GM23338 (cell line): Measurements from ENCODE around the gene ACTBL2. TPM values are rescaled to one million over a fixed set of nuclear protein-coding genes. Genes with fewer than 3 reads are reported as not detected.

Experiments used
- ATAC-seq: fragments of 200-7000 bp; cut with Tn5 transposase; 3 replicates; pipeline ENCODE4 v1.9.1; 2020
- DNase-seq: peaks from one replicate; pipeline ENCODE4 v3.0.0-alpha.2; 2015; ENCODE audit warnings: low spot score
- H2AFZ ChIP-seq: fragments of 200-600 bp; sonication (generic); 2 replicates; pipeline ENCODE4 v1.8.0; 2016; ENCODE audit warnings: antibody characterized with exemption, mild to moderate bottlenecking, moderate library complexity
- H3F3A ChIP-seq: fragments of 200-600 bp; sonication (generic); replicated peaks from 2 replicates; pipeline ENCODE4 v1.8.0; 2017; ENCODE audit warnings: antibody characterized with exemption, mixed run types, low read depth
- H3K27ac ChIP-seq: fragments of 200-600 bp; sonication (generic); 2 replicates; pipeline ENCODE4 v1.6.1; 2016; ENCODE audit warnings: low read depth
- H3K27me3 ChIP-seq: fragments of 200-600 bp; sonication (generic); 2 replicates; pipeline ENCODE4 v1.8.0; 2016; ENCODE audit warnings: mild to moderate bottlenecking, mixed run types, moderate library complexity; ENCODE audit not compliant: insufficient read depth
- H3K36me3 ChIP-seq: fragments of 200-600 bp; sonication (generic); 2 replicates; pipeline ENCODE4 v1.8.0; 2016; ENCODE audit warnings: mild to moderate bottlenecking; ENCODE audit not compliant: insufficient read depth
- H3K4me1 ChIP-seq: fragments of 200-600 bp; sonication (generic); 2 replicates; pipeline ENCODE4 v1.8.0; 2016; ENCODE audit warnings: mild to moderate bottlenecking, moderate library complexity; ENCODE audit not compliant: insufficient read depth
- H3K4me2 ChIP-seq: fragments of 200-600 bp; sonication (generic); 2 replicates; pipeline ENCODE4 v1.7.1; 2017; ENCODE audit warnings: mixed run types
- H3K4me3 ChIP-seq: fragments of 200-600 bp; sonication (generic); 2 replicates; pipeline ENCODE4 v1.6.1; 2016; ENCODE audit warnings: mixed run types
- H3K79me2 ChIP-seq: fragments of 200-600 bp; sonication (generic); replicated peaks from 2 replicates; pipeline ENCODE4 v1.8.0; 2017; ENCODE audit warnings: mild to moderate bottlenecking; ENCODE audit not compliant: insufficient read depth
- H3K9me2 ChIP-seq: fragments of 200-600 bp; sonication (generic); 2 replicates; pipeline ENCODE4 v1.8.0; 2017; ENCODE audit not compliant: insufficient read depth
- H4K20me1 ChIP-seq: fragments of 200-600 bp; sonication (generic); replicated peaks from 2 replicates; pipeline ENCODE4 v1.8.0; 2017; ENCODE audit warnings: mild to moderate bottlenecking; ENCODE audit not compliant: insufficient read depth
- H3K27ac Mint-ChIP-seq: 2 replicates; pipeline ENCODE4 v1.8.0; 2020; ENCODE audit warnings: inconsistent platforms, mild to moderate bottlenecking, moderate library complexity, mixed read lengths
- H3K27me3 Mint-ChIP-seq: 3 replicates; pipeline ENCODE4 v1.8.0; 2022; ENCODE audit warnings: low read depth, mild to moderate bottlenecking, moderate library complexity, mixed read lengths, inconsistent platforms; ENCODE audit not compliant: insufficient read depth, poor library complexity
- H3K36me3 Mint-ChIP-seq: 3 replicates; pipeline ENCODE4 v1.8.0; 2021; ENCODE audit warnings: low read depth, mild to moderate bottlenecking, inconsistent platforms, moderate library complexity, mixed read lengths
- H3K4me1 Mint-ChIP-seq: 3 replicates; pipeline ENCODE4 v1.8.0; 2020; ENCODE audit warnings: mild to moderate bottlenecking, inconsistent platforms, mixed read lengths
- H3K4me3 Mint-ChIP-seq: 3 replicates; pipeline ENCODE4 v1.8.0; 2021; ENCODE audit warnings: moderate library complexity, mild to moderate bottlenecking, inconsistent platforms, mixed read lengths
- H3K9me3 Mint-ChIP-seq: 3 replicates; pipeline ENCODE4 v1.8.0; 2020; ENCODE audit warnings: moderate library complexity, mild to moderate bottlenecking, inconsistent platforms, mixed read lengths
- CREB1 ChIP-seq: fragments of 250-450 bp; sonication (Bioruptor Pico); IDR thresholded peaks from 2 replicates; pipeline ENCODE4 v1.5.0; 2020; ENCODE audit warnings: low read depth, mild to moderate bottlenecking, moderate library complexity
- JUNB ChIP-seq: IDR thresholded peaks from one replicate; pipeline ENCODE4 v1.6.1; 2016; ENCODE audit warnings: antibody characterized with exemption; ENCODE audit not compliant: unreplicated experiment
- REST ChIP-seq: IDR thresholded peaks from one replicate; pipeline ENCODE4 v1.6.1; 2018; ENCODE audit warnings: antibody characterized with exemption; ENCODE audit not compliant: unreplicated experiment
- ZNF462 ChIP-seq: fragments of 250-450 bp; sonication (Bioruptor Pico); IDR thresholded peaks from 2 replicates; pipeline ENCODE4 v1.5.0; 2020; ENCODE audit warnings: mild to moderate bottlenecking, moderate library complexity
- polyA plus RNA-seq: library from polyadenylated mRNA; unstranded; fragments of >200 nt; fragmentation: Nextera tagmentation; extraction: Ambion mirVana; gene quantifications from 2 replicates; pipeline ENCODE4 v1.2.1, GENCODE V29; 2016
- total RNA-seq: library from RNA; depleted of rRNA; stranded (reverse); fragments of >200 nt; shearing (Covaris generic); gene quantifications from 2 replicates; pipeline ENCODE4 v1.2.3, GENCODE V29; 2014

Gene ACTBL2
- total and polyA plus RNA-seq, 2 experiments from 2014 or later = not detected

- TF ChIP-seq ZNF462 (CRISPR knock-in tag) (no peak), CREB1 (CRISPR knock-in tag) (no peak), REST (no peak)
Observed at GRCh38 chr5:57503433-57503832, 20.8 kb upstream of the ACTBL2 start (continued).

GRCh38 chr5:57501414-57502201, 19.0 kb upstream of the ACTBL2 start:
- no peaks in the 10 kb centered on the region for H3K27me3 ChIP-seq
- no peak for ATAC-seq
- H3K9me2 ChIP-seq = no peaks in the 10 kb centered on the region
- no peak overlapping the region for H3K27ac ChIP-seq
- H3F3A ChIP-seq = no peaks in the 10 kb centered on the region
- Mint-ChIP-seq H3K36me3 (no peaks in the 10 kb centered on the region), H3K27me3 (peaks cover 5% of the 10 kb centered on the region), H3K4me3 (no peak overlapping the region), H3K4me1 (no peaks in the 10 kb centered on the region; the same call in 2 of the 3 replicates), H3K9me3 (no peaks in the 10 kb centered on the region), H3K27ac (no peak overlapping the region)
- H2AFZ ChIP-seq = peak overlapping the region; percentile 18; the same call in 1 of the 2 replicates
- DNase-seq = no peak
- no peaks in the 10 kb centered on the region for H3K4me1 ChIP-seq
- no peaks in the 10 kb centered on the region for H4K20me1 ChIP-seq
- no peaks in the 10 kb centered on the region for H3K79me2 ChIP-seq
- H3K36me3 ChIP-seq = no peaks in the 10 kb centered on the region
- no peak overlapping the region for H3K4me3 ChIP-seq
- H3K4me2 ChIP-seq = no peak overlapping the region
- no peak for TF ChIP-seq CREB1 (CRISPR knock-in tag)
- no peak for TF ChIP-seq ZNF462 (CRISPR knock-in tag)
- no peak for TF ChIP-seq JUNB
